Activated CD4-positive, CD25-positive, alpha-beta regulatory T cell treated with anti-CD3 and anti-CD28 coated beads, Interleukin-2, amount 50 U/mL, for 16 hours (primary cell): ENCODE results near the gene GPAM.

Source experiments
- DNase-seq: peaks from one replicate; pipeline ENCODE4 v3.0.0-alpha.2; 2020; ENCODE audit warnings: low read depth, low spot score

Gene GPAM

DNA sequence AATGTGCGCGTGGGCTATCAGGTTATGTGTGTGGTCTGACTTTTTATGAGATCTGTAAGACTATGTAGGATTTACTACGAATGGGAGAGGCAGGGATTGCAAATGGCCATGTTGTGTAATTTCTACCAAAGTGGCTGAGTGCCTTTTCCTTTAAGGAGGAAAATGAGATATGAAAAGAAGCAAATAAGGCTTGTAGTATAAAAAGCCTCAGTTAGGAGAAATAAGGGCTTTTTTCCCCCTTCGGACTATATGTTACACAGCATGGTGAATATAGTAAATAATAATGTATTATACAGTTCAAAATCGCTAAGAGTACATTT lies 447 bp upstream of the GPAM start:
- DNase-seq = no peak

DNA sequence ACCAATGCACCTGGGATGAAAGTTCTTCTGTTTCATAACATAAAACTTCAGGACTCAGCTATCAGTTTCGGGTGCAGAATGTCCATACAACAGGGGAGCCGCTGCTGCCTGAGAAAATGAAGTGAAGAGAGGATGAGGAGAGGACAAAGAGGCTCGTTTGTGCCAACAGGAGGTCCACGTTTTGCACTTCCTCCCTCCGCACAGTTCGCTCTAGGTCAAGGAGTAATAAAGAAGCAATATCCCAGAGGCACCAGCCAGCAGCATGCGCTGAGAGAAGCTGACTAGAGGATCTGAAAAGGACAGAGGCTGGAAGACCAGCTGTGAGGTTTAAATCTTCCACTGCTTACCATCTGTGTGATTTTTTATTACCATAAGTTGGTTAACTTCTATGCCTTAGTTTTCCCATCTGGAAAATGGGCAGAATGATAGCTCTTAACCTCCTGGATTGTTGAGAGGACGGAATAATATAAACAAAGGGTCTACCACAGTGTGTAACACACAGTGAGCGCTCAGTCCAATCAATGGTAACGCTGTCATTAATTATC lies 709 bp downstream of the GPAM start:
- no peak for DNase-seq

DNA sequence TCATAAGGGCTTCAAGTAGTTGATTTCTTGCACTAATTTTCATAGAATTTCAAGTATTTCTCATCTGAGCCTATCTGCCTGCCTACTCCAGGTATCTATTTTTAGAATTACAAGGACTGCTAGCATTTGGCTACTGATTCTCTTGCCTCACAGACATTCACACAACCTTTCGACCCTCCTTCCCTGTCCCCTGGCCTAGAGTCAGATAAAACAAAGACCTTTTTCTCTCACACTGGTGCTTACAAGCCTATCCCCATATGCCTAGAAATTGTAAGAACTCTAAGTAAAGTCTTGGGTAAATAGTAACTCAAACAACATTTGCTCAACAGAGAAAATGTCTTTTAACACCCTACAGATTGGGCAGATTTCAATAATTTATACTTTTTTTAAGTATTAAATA lies 6.3 kb downstream of the GPAM start:
- no peak for DNase-seq

DNA sequence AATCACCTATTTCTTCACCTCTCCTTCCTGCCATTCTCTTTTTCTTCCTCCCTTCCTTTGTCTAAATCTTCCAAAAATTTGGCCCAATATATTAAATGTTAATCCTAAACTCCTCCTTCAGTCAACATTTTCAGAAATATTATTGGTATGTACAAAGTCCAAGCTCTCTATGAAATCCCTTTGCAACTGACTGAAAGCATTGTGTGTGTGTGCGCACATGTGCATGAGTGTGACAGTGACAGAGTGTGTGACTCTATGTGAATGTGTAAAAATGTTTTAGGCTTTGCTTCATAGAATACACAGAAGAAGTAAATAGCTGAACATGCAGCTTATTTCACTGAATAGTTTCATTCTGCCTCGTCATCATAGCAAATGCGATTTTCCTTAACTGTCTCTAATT lies 7.0 kb downstream of the GPAM start:
- DNase-seq = no peak

DNA sequence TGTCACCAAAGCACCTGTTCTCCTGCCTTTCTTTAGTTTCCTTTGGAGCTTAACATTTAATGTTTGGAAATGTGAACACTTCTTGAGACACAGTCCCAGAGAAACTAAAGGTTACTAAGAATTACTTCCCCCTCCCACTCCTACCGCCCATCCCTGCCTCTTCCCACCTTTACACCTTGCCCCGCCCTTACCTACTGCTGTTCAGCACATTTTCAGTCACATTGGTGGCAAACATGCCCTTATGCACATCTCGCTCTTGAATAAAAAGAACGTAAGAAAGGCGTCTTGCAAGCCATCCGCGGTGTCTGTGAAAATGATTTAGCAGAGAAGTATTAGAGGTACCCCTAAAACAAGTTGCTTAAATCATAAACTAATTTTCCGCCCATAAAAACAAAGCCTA lies 8.2 kb downstream of the GPAM start:
- DNase-seq = no peak

DNA sequence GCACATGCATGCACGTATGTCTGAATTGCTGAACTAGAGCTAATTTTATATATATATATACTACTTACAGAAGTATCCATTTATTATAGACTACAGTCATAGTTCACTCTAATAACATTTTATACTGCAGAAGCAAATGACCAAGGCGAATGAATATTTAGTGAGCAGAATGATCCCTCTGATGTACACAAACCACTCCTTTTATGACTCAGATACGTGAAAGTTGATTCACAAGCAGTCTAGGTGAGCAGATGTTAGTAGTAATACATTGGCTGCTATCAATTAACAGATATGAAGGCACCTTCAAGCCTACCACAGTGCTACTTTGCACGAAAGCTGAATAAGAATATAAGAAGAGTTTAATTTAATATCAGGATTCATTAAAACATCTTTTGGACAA lies 10.4 kb downstream of the GPAM start:
- DNase-seq = no peak

DNA sequence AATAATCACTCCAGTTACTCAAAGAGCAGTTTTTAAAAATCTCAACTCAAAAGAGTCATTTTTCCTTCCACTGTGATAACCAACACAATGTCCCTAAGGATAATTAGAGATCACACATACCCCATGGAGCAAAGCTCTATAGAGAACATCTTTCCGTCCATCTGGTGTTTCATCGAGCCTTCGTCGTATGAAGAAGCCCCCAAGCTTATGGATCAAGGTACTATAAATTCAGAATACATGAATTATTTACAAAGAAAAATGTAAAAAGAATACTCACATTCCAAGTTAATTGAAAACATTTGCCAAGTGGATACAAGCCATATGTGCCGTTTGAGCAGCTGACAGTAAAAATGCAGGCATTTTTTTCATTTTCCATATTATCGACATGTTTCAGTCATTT lies 14.8 kb downstream of the GPAM start:
- DNase-seq = no peak

DNA sequence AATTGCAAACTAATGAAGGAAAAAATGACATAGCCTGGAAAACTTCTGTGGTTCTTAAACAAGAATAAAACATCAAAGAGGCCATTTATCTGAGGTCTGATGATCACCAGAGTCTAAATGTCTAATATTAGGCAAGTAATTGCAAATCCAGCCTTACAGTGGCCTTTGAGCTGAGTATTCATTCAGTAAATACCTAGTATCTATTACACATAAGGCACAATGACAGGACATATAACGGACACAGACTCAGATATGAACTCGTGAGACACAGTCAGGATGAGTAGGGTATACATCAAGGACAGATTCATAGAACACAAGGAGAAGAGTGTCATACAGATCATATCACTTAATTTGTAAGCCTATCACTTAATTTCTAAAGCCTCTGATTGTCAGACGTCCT lies 16.8 kb downstream of the GPAM start:
- DNase-seq = no peak

DNA sequence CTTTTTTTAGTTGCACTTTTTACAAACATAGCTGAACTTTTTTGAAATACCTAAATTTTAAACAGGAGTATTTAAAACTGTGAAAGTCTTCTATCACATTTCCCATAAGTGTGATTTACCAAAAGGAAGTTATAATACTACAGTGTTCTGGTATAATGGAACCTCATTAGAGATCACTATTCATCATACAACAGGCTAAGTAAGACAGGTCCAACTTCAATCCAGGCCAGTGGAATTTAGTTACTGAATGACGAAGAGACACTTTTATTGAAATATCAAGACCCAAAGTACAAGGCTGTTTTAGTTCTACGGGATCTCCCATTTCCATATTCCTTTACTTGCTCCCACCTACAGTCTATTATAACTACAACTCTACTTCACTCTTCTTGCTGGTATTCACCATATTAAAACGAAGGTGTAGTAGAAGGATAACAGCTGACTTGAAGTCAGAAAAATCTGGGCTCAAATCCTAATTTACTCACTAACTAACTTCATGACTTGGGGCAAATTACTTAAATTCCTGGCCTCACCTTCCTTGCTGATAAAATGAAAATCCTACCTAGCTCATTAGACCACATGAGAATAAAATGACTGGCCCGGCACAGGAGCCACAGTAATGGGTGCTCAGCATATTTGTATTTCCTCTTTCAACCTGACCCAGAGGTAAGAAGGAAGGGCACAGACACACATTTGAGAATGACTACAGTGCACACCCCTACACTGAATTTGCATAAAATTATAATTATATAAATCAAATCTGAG lies 21.6 kb downstream of the GPAM start:
- no peak for DNase-seq

DNA sequence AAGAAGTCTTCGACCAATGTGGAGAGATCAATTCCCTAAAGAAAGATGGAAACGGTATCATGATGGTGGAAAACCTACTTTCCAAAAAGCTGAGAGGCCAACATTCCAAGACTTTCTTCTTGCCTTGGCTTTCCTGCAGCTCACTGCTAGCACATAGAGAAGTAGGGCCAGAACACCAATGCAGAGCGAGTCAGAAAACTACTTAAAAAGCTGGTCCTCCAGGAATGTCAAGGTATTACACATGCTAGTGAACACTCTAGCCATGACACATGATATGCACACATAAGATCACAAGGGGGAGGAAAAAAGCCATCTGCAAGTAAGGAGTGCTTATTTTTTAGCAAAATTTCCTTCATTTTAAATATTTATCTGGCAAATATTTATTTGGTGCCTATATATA lies 22.7 kb downstream of the GPAM start:
- DNase-seq = no peak

DNA sequence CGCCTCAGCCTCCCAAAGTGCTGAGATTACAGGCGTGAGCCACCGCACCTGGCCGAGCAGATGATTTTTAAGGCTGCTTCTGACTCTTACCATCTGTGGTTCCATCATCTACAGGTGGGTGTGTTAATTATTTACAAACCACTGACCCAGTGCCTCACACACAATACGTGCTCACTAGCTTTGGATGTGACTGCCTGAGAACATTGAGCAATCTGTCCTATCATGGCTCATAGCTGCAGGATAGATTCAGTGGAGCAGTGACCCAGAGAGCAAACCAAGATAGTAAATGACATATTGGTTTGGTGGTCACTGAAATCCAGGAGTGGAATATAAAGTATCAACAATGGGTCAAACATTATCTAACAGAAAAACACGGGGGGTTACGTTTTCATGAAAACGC lies 24.1 kb downstream of the GPAM start:
- no peak for DNase-seq

DNA sequence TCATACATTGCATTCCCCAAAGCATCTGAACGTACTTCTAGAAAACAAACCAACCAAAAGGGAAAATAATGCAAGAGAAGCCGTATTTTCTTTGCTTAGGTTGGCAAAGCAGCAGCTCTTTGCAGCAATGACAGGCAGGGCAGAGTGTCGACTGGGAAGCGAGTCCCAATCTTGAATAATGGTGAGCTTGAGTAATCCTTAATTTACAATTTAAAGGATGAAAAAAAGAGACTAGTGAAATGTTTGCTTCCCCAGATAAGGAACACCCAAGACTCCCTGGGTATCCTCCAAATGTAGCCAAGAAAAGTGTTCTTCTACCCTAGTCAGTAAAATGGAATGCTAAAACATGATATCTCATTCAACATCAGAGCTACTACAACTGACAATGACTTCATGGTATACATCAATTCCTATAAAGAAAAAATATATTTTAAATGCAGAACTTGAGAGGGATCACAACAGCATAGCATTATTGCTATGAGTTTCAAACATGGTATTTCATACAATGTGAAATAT lies 32.0 kb downstream of the GPAM start:
- DNase-seq = no peak

DNA sequence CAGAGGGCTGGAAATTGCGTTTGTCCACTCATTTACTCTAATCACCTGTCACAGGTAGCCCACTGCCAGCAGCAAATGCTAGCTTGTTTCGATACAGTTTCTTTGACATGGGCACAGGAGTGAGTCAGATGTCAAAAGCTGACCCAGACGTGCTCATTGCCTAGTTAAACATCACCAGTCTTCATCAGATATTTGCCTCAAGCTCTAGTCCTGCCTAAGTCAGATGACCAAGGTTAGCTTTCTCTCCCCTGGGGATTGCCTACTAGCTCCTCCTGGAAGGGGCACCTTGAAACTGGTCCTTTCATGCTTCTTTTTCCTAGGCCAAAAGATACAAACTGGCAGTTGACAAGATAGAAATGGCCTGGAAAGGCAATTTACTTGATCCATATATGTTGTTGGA lies 35.2 kb downstream of the GPAM start:
- DNase-seq = no peak

DNA sequence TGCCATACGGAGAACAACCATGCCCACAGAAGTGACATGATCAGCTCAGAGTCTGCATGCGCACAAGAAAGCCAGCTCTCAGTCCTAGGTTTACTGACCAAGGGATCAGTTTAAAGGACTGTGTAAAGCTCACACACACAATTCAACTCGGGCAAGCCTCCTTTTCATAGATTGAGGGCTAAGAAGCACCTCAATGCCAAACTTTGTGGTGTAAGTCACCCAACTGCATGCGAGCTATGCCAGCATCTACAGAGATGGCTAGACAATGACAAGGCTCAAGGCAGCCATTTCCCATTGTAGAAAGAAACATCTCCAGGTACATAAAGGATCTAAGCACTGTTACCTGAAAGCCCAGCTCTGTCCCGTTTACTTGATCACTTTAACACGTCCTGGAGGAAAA lies 36.8 kb downstream of the GPAM start:
- no peak for DNase-seq

DNA sequence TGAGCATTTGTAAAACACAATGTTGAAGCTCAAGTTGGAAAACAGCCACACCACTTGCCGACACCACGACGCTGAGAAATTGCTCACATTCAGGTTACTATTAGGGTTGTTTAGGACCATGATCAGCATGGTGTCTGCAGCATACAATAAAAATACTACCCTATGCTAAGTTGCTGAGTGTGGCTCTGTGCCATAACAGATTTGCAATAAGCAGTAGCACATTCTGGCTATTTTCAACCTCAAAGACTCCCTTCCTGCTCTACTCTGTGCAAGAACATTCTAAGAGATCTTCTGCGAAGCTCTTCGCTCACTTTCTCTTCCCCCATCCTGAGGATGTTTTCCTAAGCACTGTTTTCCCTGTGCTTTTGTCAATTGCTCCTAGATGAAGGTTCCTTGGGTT lies 38.3 kb downstream of the GPAM start:
- no peak for DNase-seq

DNA sequence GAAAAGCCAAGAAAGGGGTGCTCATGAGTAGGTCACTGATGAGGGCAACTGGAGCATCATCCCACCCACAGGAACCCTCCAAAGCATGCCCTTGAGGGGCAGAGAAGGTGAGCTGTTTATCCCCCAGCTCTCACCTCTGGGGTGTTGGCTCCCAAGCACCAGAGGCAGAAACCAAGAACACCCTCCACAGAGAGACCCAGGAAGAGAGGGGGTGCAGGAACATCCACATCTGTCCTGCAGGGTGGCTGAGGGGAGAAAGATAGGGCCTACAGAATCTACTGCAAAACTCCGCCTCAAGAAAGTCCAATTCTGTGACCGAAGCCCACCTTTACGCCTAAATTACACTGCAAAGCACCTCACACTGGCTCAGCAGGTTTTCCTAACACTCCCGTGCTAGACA lies 40.1 kb downstream of the GPAM start:
- no peak for DNase-seq

DNA sequence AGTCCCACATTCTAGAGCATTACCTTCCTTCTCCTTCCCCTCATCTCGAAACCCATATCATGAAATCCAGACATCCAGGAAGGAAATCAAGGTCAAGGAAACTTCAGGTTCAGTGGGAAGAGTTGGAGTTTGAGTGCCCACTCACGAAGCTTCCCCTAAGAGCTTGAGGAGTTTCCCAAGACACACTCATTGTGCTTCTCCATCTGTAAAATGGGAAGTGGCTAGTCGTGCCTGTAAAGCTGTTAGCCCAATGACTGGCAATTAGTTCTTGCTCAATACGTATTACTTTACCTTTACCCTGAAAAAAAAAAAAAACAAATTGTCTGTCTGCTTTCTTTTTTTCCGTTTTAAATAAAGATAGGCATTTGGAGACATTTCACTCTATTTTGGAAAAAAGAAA lies 42.3 kb downstream of the GPAM start:
- no peak for DNase-seq

DNA sequence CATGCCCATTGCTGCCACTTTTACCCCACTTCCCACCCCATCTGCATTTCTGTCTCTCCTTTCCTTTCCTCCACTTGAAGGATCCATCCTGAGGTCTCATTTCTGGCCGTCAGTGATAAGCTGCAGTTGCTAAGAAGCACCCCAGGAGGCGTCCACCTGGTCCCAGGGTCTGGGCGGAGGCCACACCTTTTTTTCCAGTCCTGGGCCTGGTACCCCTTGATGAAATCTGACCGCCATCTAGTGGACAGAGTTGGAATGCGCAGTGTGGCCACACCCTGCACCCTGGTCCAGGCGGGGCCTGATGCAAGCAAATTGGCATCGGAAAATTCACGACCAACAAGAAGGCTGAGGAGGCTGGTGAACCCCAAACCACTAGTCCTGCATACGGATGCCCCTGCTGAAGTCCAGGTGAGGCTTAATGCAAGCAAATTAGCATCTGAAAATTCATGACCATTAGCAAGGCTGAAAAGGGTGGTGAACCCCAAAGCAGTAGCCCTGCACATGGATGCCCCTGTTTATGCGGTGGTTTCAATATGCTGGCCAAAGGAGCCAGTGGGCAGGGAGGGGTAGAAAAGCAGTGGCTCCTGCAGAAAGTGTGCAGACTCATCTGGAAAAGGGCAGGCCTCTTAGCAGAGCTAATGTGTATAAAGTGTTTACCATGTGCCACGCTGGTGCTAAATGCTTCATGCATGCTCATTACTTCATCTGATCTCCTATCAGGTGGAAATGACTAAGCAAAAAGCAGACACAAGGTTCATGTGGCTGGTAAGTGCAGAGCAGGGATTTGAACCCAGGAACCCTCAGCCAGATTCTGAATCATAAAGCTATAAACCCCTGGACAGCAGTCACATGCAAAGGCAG lies 43.2 kb downstream of the GPAM start:
- peak; percentile 24 for DNase-seq

DNA sequence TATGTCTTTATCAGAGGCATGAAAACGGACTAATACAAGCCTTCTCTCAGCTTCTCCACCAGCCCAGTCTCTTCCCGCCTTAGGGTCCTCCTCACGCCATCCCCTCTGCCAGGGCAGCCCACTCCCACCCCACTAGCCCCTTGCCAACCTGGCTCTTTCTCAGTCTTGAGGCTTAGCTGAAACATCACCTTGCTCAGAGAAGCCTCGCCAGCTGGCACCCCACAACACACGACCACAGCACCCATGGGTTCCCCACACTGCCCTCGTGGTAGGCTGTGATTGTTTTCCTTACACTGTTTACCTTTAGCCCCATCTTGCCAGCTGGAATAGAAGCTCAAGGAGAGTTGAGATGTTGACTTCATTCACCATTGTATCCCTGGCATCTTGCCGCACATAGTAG lies 44.4 kb downstream of the GPAM start:
- DNase-seq = no peak

DNA sequence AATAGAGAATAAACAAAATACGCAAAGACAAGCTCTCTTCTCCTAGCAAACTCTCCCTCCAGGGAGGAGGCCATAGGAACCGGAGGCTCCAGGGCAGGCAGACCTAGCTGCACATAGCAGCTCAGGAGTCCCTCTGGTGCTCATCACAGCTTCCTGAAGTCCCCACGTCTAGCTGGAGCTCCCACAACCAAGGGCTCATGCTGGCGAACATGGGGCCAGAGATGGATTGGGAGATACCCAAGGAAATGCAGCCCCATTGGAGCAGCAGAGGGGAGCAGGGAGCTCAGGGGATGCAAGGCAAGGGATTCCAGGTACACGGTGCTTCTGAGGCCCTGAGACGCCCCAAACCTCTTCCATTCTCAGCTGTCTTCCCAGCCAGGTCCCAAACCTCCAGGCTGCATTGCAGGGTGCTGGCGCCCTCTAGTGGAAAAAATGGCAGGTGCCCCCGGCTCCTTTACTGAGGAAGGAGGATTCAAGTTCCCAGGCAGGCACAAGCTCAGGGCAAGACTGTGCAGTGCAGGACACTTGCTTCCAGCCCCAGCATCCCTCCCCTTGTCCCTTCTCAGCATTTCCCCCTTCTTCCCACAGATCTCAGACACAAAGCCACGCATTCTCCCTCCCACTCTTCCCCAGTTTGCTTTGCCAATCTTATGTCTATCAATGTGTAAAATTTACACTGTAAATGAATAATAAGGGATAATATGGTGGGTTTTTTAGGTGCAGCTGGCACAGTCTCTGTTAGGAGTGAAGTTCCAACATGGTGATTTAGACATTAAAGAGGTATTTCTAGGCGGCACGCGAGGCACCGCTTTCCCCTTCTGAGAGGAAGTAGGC lies 46.2 kb downstream of the GPAM start:
- DNase-seq = peak; percentile 26

DNA sequence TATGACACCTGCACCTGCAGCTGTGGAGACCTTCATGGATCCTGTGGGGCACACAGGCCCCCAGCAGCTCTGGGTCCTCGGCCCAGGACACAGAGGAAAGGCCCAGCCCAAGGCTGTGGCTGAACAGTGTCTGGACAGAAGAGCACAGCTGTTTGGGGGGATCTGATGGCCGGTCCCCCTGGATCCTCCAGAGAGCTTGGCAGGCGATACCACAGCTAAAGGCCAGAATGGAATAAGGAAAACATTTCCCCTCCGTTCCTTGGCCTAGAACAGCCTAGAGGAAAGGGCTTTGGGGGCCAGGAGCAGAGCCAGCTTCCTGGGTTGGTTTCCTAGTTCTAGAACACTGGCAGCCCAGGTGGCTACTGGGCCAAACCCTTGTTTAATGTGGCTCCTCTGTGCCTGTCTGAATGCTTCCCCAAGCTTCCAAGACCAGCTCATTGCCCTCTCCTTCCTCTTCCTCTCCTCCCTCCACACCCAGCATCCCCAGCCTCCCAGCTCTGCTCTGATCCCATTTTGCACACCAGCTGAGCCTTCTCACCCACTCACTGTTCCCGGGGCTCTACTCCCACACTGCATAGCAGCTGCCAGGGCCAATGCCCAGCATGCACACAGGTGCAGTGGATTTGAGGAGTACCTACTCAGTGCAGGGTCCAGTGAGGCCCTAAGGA lies 46.9 kb downstream of the GPAM start:
- no peak for DNase-seq
